ENCODE results near the gene A1CF.
"Not testable (repeated sequence)": the region's sequence is repeated elsewhere in the genome, so short reads cannot be mapped to it uniquely, and the experiment has no call there.

A1CF gene

GRCh38 chr10:50885097-50885859 is at the start of gene A1CF:
Gene A1CF (minus strand): TSS chr10:50885627. CDS start chr10:50859940, 25,687 bp downstream.
- DNase-seq (ENCODE audit: low spot score), result no peak

- no peak for DNase-seq (ENCODE audit: low spot score)
Measured at GRCh38 chr10:50931948-50932431, 46.6 kb upstream of the A1CF start.

GRCh38 chr10:50929670-50930069 is 44.2 kb upstream of the A1CF start:
- no peak for DNase-seq (ENCODE audit: low spot score)

GRCh38 chr10:50928190-50928552 is 42.7 kb upstream of the A1CF start:
- DNase-seq (ENCODE audit: low spot score), result no peak

- DNase-seq (ENCODE audit: low spot score), result no peak
Measured at GRCh38 chr10:50927522-50928189, 42.2 kb upstream of the A1CF start.

- not testable (repeated sequence) for DNase-seq (ENCODE audit: low spot score)
Measured at GRCh38 chr10:50923471-50923870, 38.0 kb upstream of the A1CF start.

GRCh38 chr10:50919010-50919409 is 33.6 kb upstream of the A1CF start:
- no peak for DNase-seq (ENCODE audit: low spot score)

GRCh38 chr10:50918529-50918928 is 33.1 kb upstream of the A1CF start:
- no peak for DNase-seq (ENCODE audit: low spot score)

- DNase-seq (ENCODE audit: low spot score), result no peak
Measured at GRCh38 chr10:50917486-50917885, 32.1 kb upstream of the A1CF start.

- no peak for DNase-seq (ENCODE audit: low spot score)
Measured at GRCh38 chr10:50909334-50910014, 24.0 kb upstream of the A1CF start.

- no peak for DNase-seq (ENCODE audit: low spot score)
Measured at GRCh38 chr10:50908366-50908765, 22.9 kb upstream of the A1CF start.

GRCh38 chr10:50905797-50906196 is 20.4 kb upstream of the A1CF start:
- not testable (repeated sequence) for DNase-seq (ENCODE audit: low spot score)

- DNase-seq (ENCODE audit: low spot score), result peak; percentile 8
Measured at GRCh38 chr10:50896721-50897120, 11.3 kb upstream of the A1CF start.

- DNase-seq (ENCODE audit: low spot score), result no peak
Measured at GRCh38 chr10:50894312-50894711, 8.9 kb upstream of the A1CF start.

- DNase-seq (ENCODE audit: low spot score), result no peak
Measured at GRCh38 chr10:50892467-50892866, 7.0 kb upstream of the A1CF start.

- DNase-seq (ENCODE audit: low spot score), result no peak
Measured at GRCh38 chr10:50884302-50884701, 1.1 kb downstream of the A1CF start.

GRCh38 chr10:50883629-50884028 is 1.8 kb downstream of the A1CF start:
- no peak for DNase-seq (ENCODE audit: low spot score)

GRCh38 chr10:50882540-50882983 is 2.9 kb downstream of the A1CF start:
- DNase-seq (ENCODE audit: low spot score), result no peak

GRCh38 chr10:50881046-50881445 is 4.4 kb downstream of the A1CF start:
- DNase-seq (ENCODE audit: low spot score), result not testable (repeated sequence)

GRCh38 chr10:50876429-50876828 is 9.0 kb downstream of the A1CF start:
- no peak for DNase-seq (ENCODE audit: low spot score)

- DNase-seq (ENCODE audit: low spot score), result no peak
Measured at GRCh38 chr10:50874723-50875122, 10.7 kb downstream of the A1CF start.

GRCh38 chr10:50866317-50866716 is 19.1 kb downstream of the A1CF start:
- DNase-seq (ENCODE audit: low spot score), result no peak

GRCh38 chr10:50862719-50863118 is 22.7 kb downstream of the A1CF start:
- no peak for DNase-seq (ENCODE audit: low spot score)
